Thymus (tissue), 11 donors: ENCODE measurements around the gene KIF15. TPM values are rescaled to one million over a fixed set of nuclear protein-coding genes. Genes with fewer than 3 reads are reported as not detected.
"Not testable (repeated sequence)": the region's sequence is repeated elsewhere in the genome, so short reads cannot be mapped to it uniquely, and the experiment has no call there.

Experiments
- DNase-seq, 9 donors: peaks; one replicate each; pipeline ENCODE4 v3.0.0-alpha.2; 2013; ENCODE audit warnings: low spot score in 9 of 9, low read depth in 6 of 9, missing footprints in 1 of 9
- H3K27ac ChIP-seq, 2 donors: one replicate each; pipeline ENCODE4 v1.5.1; 2013; ENCODE audit warnings: control low read depth in 1 of 2, low read depth in 1 of 2, low read length in 1 of 2, mild to moderate bottlenecking in 1 of 2, moderate library complexity in 1 of 2
- H3K27me3 ChIP-seq, 2 donors: one replicate each; pipeline ENCODE4 v1.5.1; 2013; ENCODE audit warnings: low read length in 1 of 2; ENCODE audit not compliant: control insufficient read depth in 2 of 2, insufficient read depth in 1 of 2
- H3K36me3 ChIP-seq, 2 donors: one replicate each; pipeline ENCODE4 v1.5.1; 2013; ENCODE audit warnings: low read length in 1 of 2, mild to moderate bottlenecking in 1 of 2, moderate library complexity in 1 of 2; ENCODE audit not compliant: control insufficient read depth in 2 of 2, insufficient read depth in 2 of 2
- H3K4me1 ChIP-seq, 2 donors: one replicate each; pipeline ENCODE4 v1.5.1; 2013; ENCODE audit warnings: low read length in 2 of 2; ENCODE audit not compliant: control insufficient read depth in 2 of 2, insufficient read depth in 2 of 2
- H3K4me3 ChIP-seq, 2 donors: one replicate each; pipeline ENCODE4 v1.5.1; 2013; ENCODE audit warnings: low read length in 2 of 2, control low read depth in 1 of 2, mild to moderate bottlenecking in 1 of 2
- H3K9me3 ChIP-seq, 2 donors: one replicate each; pipeline ENCODE4 v1.5.1; 2013; ENCODE audit warnings: low read length in 1 of 2, mild to moderate bottlenecking in 1 of 2; ENCODE audit not compliant: control insufficient read depth in 2 of 2, insufficient read depth in 1 of 2
- WGBS: extraction: QIAGEN DNeasy Blood & Tissue Kit; methylation state at CpG from one replicate; pipeline ENCODE4 v1.1.7; 2013; 5-methylcytosine and 5-hydroxymethylcytosine counted together
- polyA plus RNA-seq: library from polyadenylated mRNA; stranded (reverse); fragments of 200-250 nt; gene quantifications from one replicate; pipeline ENCODE4 v1.2.3, GENCODE V29; 2013
- total RNA-seq: library from RNA; stranded (reverse); fragments of 120-200 nt; gene quantifications from one replicate; pipeline ENCODE4 v1.2.4, GENCODE V29; 2013
- donor health status: healthy.

The KIF15 gene
- total and polyA plus RNA-seq, 2 donors = 3.6 to 43.4 TPM

- DNase-seq = no peak
- Histone ChIP-seq H3K27me3 (no peaks in the 10 kb centered on the region), H3K9me3 (peaks cover 4 to 5% of the 10 kb centered on the region in 2 donors), H3K4me1 (no peaks in the 10 kb centered on the region), H3K36me3 (peaks cover 30 to 75% of the 10 kb centered on the region in 2 donors), H3K4me3 (no peak overlapping the region), H3K27ac (no peak overlapping the region)
- WGBS = 96% methylated on average over 1 of the region's 1 CpG
These were observed 70.4 kb downstream of the KIF15 start for GRCh38 chr3:44832032-44832431.

GRCh38 chr3:44832965-44833364 is 71.4 kb downstream of the KIF15 start:
- Histone ChIP-seq H3K27me3 (no peaks in the 10 kb centered on the region), H3K4me3 (no peak overlapping the region), H3K27ac (no peak overlapping the region), H3K4me1 (no peaks in the 10 kb centered on the region), H3K36me3 (peaks cover 27 to 72% of the 10 kb centered on the region in 2 donors), H3K9me3 (peaks cover 4 to 7% of the 10 kb centered on the region in 2 donors)
- over 99% methylated on average over 2 of the region's 2 CpGs for WGBS
- no peak for DNase-seq

- peaks cover 4 to 9% of the 10 kb centered on the region in 2 donors for H3K9me3 ChIP-seq
- no peak for DNase-seq
- no peak overlapping the region for H3K4me3 ChIP-seq
- no peak overlapping the region for H3K27ac ChIP-seq
- no peaks in the 10 kb centered on the region for H3K4me1 ChIP-seq
- no peaks in the 10 kb centered on the region for H3K27me3 ChIP-seq
- WGBS = 98% methylated on average over 7 of the region's 7 CpGs
- peaks cover 31 to 71% of the 10 kb centered on the region in 2 donors for H3K36me3 ChIP-seq
These were observed 71.8 kb downstream of the KIF15 start for GRCh38 chr3:44833394-44833793.

GRCh38 chr3:44835684-44836083 is 74.1 kb downstream of the KIF15 start:
- WGBS = over 99% methylated on average over 3 of the region's 3 CpGs
- peaks cover 35 to 74% of the 10 kb centered on the region in 2 donors for H3K36me3 ChIP-seq

GRCh38 chr3:44842376-44842775 is 80.8 kb downstream of the KIF15 start:
- 97% methylated on average over 2 of the region's 2 CpGs for WGBS
- no peak overlapping the region for H3K27ac ChIP-seq
- H3K9me3 ChIP-seq = peaks cover 0 to 5% of the 10 kb centered on the region in 2 donors
- no peaks in the 10 kb centered on the region for H3K4me1 ChIP-seq
- no peaks in the 10 kb centered on the region for H3K27me3 ChIP-seq
- peaks cover 39 to 75% of the 10 kb centered on the region in 2 donors for H3K36me3 ChIP-seq
- DNase-seq = no peak
- no peak overlapping the region for H3K4me3 ChIP-seq

More at GRCh38 chr3:44835684-44836083, 74.1 kb downstream of the KIF15 start:
- no peaks in the 10 kb centered on the region for H3K4me1 ChIP-seq
- no peak for DNase-seq
- no peak overlapping the region for H3K4me3 ChIP-seq
- no peaks in the 10 kb centered on the region for H3K27me3 ChIP-seq
- peaks cover 4 to 9% of the 10 kb centered on the region in 2 donors for H3K9me3 ChIP-seq
- no peak overlapping the region for H3K27ac ChIP-seq

GRCh38 chr3:44845528-44846520 is 84.2 kb downstream of the KIF15 start:
- no peak overlapping the region for H3K4me3 ChIP-seq
- DNase-seq = no peak
- no peaks in the 10 kb centered on the region for H3K9me3 ChIP-seq
- WGBS = 96% methylated on average over 7 of the region's 7 CpGs
- no peaks in the 10 kb centered on the region for H3K27me3 ChIP-seq
- H3K4me1 ChIP-seq = no peaks in the 10 kb centered on the region
- H3K27ac ChIP-seq = no peak overlapping the region
- H3K36me3 ChIP-seq = peaks cover 30 to 62% of the 10 kb centered on the region in 2 donors

- no peaks in the 10 kb centered on the region for H3K4me1 ChIP-seq
- no peak overlapping the region for H3K4me3 ChIP-seq
- no peak overlapping the region for H3K27ac ChIP-seq
- no peaks in the 10 kb centered on the region for H3K9me3 ChIP-seq
- no peak for DNase-seq
- WGBS = 53% methylated on average over 1 of the region's 1 CpG
- no peaks in the 10 kb centered on the region for H3K27me3 ChIP-seq
- H3K36me3 ChIP-seq = peaks cover 29 to 58% of the 10 kb centered on the region in 2 donors
These were observed 87.0 kb downstream of the KIF15 start for GRCh38 chr3:44848634-44849033.

GRCh38 chr3:44856663-44857062 is 95.1 kb downstream of the KIF15 start:
- DNase-seq, H3K4me3 ChIP-seq, H3K4me1 ChIP-seq, H3K27ac ChIP-seq, H3K9me3 ChIP-seq, H3K27me3 ChIP-seq: not testable (repeated sequence)
- WGBS = over 99% methylated on average over 6 of the region's 6 CpGs
- peaks cover 12 to 23% of the 10 kb centered on the region in 2 donors for H3K36me3 ChIP-seq

GRCh38 chr3:44860117-44860516 is 98.5 kb downstream of the KIF15 start:
- Histone ChIP-seq H3K27ac (no peak overlapping the region), H3K4me1 (peaks cover 14 to 35% of the 10 kb centered on the region in 2 donors), H3K4me3 (no peak overlapping the region), H3K36me3 (peaks cover 0 to 4% of the 10 kb centered on the region in 2 donors), H3K9me3 (peaks cover 0 to 4% of the 10 kb centered on the region in 2 donors), H3K27me3 (no peaks in the 10 kb centered on the region)
- 99% methylated on average over 4 of the region's 4 CpGs for WGBS
- no peak for DNase-seq
